HG03108 (cell line): Measurements from ENCODE around the gene TELO2.

Source experiments
- ATAC-seq: cut with Tn5 transposase; IDR thresholded peaks from one replicate; pipeline ENCODE4 v1.9.1; 2021; ENCODE audit warnings: moderate library complexity; ENCODE audit not compliant: unreplicated experiment

Gene TELO2

DNA sequence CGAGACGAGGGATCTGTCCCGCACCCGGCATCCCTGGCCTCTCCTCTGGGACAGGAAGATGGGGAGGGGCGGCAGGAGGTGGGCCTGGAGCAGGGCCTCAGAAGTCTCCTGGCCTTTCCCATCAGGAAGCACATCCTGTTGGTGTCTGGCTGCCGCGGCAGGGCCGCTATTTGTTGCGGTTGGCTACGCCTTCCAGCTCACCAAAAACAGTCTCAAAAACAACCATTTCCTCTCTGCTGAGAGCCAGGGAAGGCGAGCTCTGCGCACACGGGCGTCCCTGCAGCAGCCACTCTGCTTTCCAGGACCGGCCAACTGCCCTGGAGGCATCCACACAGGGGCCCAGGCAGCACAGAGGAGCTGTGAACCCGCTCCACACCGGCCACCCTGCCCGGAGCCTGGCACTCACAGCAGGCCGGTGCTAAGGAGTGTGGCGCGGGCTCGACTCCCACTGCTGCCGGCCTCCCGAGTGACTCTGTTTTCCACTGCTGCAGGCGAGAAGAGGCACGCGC, 40.3 kb downstream of the TELO2 start, which contains the start of gene TMEM204:
TMEM204 (plus strand) TSS at position 224 of the 509 bp plus-strand sequence. CDS start 610 bp downstream, outside the sequence.
- no peak for ATAC-seq

DNA sequence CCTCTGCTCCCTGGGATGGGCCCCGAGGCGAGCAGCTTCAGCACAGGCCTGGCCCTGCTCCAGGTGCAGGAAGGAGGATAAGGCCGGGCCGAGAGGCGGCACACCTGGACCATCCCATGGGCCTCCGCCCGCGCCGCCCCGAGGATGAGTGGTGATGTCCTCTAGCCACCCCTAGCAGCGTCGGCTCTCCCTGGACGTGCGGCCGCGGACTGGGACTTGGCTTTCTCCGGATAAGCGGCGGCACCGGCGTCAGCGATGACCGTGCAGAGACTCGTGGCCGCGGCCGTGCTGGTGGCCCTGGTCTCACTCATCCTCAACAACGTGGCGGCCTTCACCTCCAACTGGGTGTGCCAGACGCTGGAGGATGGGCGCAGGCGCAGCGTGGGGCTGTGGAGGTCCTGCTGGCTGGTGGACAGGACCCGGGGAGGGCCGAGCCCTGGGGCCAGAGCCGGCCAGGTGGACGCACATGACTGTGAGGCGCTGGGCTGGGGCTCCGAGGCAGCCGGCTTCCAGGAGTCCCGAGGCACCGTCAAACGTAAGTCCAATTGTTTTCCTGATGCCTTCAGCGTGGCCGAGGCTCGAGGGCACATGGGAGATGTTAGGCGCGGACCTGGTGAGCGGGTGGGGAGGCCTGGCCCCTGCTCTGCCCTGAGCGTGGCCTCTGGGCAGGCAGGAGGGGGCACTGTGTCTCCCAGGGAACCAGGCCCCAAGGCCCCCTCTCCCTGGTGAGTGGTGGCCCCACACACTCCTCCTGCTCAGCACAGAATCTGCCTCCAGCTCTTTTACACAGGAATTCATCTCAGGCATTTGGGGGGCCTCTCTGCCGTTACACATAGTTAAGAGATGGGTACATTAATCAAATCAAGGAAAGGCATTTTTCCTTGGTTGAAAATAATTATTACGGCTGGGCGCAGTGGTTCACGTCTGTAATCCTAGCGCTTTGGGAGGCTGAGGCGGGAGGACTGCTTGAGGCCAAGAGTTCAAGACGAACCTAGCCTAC, 41.2 kb downstream of the TELO2 start:
- no peak for ATAC-seq

DNA sequence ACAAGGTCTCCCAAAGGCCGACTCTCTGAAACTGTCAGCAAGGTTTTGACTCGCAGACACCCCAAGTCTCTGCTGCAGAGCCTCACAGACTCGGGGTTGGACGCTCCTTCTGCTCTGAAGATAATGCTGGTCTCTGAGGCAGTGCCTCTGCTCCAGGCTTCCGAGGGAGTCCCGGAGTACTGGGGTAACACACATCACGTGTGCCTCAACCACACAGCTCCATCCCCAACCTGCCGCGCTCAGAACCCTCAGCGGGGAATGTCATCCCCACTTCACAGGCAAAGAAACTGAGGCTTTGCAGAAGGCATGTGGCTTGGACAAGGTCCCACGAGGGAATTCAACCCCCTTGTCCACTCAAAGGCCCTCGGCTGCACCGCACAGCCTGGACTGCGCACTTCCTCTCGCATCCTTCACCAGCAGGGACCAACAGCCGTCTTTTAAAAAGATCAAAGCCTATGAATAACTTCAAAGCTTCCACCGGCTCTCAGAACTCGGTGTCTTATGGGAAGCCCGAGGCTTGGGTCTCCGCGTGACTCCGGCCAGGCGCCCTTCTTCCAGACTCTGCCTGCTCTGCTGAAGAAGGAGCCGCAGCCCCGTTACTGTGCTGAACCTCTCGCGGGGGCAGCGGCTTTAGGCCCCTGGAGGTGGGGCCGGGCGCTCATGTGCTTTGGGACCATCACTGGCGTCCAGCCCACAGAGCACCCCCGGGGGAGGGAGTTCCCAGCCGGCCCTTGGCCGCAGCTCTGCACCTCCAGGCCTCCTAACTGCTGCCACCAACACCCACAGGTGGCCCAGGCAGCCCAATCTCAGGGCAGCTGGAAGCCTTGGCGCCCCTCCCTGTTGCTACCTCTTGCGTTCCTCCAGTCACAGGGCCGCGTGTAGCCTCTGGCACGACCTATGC, 42.5 kb downstream of the TELO2 start:
- no peak for ATAC-seq

DNA sequence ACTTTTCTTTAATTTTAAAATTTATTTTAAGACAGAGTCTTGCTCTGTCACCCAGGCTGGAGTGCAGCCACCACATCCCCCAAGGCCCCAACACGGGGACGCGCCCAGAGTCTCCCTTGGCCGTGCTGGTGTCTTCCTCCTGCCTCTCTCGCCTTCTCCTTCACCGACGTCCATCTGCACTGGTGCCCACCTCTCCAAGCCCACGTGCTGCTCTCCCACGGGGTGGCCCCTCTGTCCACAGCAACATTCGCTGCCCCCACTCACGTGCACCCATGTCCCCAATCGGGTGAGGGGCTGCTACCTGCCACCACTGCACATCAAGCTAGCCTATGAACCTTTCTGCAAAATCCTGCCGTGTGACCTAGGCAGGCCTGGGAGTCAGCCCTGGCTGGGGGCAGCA, 43.4 kb downstream of the TELO2 start:
- ATAC-seq: no peak

DNA sequence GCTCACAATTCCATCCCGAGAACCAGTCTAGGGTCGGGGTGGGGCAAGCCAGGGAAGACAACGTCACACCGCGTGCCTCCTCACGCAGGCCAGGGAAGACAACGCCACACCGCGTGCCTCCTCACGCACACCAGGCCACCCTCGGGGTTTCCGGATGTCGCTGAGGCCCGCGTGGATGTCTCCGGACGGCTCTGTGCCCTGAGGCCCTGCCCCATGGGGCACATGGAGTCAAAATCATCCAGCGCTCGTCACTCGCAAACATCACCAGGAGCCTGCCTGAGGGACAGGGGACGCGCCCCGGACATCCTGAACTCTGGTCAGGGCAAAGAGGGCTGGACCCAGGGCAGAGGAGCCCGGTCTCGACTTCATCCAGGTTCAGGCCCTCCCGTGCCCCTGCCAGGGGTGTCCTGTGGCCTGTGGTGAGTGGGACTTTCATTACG, 44.0 kb downstream of the TELO2 start:
- ATAC-seq: no peak

DNA sequence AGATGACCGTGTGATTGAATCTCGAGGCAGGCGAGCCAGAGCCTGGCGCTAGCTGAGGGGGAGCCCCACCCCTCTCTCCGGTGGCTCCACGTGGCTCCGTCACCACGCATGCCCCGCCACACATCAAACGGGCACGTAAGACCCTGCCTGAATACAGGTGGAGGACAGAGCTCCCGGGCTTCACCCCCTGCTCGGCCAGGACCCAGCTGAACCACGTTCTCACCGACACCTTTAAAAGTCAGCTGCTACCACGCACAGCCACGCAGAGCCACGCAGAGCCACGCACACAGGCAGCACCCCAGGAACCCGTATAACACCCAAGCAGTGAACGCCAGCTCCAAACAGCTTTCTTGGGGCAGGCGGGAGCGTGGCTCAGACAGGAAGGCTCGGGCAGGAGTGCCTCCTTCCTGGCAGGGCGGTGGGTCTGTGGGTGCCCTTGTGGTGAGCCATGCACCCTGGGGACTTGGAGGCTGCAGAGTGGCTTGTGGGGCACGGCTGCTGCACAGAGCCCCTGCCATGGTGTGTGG, 44.7 kb downstream of the TELO2 start:
- ATAC-seq: no peak

DNA sequence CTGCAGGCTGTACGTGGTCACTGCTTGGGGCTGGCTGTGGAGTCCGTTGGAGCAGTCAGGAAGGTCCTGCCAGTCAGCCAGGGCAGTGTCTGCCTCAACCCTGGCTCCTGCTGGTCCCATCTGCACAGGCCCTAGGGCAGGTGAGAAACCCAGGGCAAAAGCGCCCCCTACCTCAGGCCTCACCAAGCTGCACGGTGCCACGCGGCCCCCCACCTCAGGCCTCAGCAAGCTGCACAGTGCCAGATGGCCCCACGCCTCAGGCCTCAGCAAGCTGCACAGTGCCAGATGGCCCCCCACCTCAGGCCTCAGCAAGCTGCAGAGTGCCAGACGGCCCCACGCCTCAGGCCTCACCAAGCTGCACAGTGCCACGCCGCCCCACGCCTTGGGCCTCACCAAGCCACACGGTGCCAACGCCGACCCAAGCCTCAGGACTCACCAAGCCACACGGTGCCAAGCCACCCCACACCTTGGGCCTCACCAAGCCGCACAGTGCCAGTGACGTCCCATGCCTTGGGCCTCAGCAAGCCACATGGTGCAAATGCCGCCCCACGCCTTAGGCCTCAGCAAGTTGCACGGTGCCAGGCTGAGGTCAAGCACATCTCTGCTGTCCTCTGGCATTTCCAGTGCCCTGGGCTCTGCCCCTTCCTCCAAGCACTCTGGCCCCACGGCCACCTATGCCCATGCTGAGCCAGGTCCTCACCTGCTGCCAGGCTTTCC, 45.8 kb downstream of the TELO2 start:
- ATAC-seq: no peak

DNA sequence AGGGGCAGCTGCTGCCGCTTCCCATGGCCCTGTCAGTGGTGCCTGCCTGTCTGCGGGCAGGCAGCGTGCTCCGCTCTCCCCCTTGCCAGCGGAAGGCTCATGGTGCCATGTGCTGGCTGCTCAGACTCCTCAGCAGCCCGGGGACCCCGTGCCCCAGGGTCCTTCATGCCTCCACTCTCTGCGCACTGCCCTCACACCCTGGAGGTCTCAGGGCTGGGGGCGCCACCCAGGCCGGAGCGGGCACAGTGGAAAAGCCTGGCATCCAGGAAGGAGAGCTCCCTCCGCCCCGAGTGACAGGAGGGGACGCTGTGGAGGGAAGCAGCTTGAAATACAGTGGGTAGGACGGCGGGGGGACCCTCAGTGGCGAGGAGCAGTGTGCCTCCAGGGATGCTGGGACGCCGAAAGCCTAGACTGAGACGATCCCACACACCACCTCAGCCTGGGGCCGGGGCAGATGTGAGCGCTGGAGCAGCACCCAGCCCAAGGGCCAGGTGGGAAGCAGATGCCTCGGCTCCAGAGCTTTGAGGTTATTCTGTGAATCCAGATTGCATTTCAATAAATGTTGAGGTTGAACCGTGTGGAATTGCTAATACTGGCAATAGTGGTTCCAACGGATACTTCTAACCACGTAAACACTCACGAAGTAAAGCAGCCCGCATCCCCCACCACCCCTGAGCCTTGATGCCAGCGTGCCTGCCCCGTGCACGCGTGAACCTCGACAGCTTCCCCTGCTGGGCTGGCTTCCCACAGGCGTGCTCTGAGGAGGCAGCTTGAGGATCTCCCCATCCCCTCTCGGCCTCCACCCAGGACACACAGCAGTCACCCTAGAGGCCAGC, 46.8 kb downstream of the TELO2 start:
- ATAC-seq: no peak

DNA sequence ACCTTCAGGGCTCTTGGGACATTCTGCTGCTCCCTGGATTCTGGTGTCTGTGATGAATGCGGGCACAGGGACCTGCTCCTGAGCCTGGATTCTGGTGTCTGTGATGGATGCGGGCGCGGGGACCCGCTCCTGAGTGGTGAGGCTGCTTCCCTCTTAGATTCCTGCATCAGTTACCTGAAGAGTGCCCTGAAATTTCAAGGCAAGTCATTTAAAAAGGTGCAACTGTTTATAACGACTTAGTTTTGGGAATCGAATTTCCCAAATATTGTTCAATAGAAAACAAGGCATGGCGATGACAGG, 47.3 kb downstream of the TELO2 start:
- ATAC-seq: no peak

DNA sequence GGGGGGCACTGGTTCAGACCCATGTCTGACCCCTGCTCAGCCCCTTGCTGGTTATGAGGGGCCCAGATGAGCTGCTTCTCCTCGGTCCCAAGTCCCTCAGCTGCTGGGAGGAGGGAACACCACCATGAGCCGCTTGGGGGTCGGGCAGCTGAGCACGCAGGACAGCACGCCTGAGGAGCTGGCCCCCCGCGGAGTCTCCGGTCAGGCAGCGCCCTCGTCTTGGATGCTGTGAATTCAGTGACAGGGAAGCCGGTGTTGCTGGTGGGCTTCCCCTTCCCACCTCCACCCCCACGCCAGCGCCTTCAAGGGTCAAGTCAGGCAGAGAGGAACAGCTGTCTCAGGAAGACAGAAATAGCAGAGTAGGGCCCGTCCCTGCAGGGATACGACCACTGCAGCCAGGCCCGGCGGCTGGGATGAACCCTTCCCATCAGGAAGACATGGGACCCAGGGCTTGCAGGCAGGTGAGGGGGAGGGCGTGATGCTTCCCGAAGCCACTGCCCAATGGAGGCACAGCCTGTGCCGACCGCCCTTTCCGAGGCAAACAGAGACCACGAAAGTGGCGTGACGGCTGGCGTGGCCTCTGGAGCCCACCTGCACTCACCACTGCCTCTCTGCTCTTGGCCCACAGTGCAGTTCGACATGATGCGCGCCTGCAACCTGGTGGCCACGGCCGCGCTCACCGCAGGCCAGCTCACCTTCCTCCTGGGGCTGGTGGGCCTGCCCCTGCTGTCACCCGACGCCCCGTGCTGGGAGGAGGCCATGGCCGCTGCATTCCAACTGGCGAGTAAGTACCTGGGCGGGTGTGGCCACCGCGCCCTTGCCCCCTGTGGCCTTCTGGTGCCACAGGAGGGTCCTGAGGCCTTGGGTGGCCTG, 48.4 kb downstream of the TELO2 start:
- ATAC-seq: no peak

DNA sequence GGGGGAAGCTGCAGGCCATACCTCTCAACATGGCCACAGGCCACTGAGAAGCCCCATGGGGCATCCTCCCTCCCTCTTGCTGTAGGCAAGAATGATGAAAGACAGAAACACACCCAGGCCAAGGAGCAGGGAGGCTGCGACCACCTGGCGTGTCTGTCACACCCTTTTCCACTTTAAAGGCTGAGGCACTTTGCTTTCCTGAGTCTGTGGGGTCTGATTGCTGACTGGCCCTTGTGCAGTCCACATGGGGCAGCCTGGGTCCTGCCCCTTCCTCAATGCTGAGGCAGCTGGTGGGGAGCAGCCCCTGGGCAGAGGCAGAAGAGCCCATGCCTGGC, 49.0 kb downstream of the TELO2 start:
- no peak for ATAC-seq

DNA sequence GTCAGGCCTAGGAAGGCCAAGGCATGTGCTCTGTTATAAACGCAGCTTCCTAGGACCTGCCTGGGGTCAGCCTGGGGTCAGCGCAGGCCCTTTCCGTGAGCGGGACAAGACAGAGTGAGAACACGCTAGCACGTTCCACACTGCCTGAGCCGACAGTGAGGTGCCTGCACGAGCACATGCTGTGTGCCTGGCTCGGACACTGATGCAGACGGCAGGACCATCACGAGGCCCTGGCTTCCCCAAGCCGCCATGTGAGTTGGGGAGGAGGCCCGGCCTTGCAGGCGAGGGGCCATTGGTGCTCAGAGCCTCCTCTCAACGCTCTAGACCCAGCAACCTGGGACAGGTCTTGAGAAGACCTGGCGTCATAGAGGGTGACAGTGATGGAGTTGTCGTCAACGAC, 49.4 kb downstream of the TELO2 start:
- ATAC-seq: no peak

DNA sequence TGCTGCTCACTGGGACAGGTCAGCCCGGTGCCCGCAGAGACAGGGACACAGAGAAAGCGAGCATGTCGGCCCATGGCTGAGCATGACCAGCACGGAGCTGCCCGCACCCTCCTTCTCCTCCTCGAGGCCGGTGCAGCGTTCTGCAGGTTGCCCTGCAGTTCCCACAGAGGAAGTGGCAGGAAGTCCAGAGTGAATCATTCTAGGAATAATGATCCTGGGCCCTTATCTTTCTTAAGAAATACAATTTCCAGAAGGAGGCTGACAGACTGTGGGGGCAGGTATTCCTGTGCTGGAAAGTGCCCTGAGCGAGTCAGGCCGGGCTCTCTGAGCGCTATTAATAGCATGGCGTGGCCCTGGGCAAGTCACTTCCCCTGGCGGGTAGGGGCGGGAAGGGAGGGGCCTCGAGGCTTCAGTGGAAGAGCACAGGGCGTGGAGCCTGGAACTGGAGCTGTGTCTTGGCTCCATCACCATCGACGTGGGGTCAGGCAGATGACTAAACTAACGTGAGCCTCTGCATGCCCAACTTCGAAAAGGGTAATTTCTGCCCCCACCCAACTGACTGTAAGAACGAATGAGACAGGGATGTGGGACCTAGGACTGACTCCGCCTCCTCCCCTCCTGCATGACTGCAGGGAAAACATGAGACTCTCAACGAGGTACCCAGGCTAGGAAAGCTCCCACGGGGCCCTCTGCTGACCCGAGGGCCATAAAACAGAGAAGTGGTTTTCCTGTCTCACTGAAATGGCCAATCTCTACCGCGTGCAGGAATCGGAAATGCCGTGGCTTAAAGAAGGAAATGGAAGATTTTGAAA, 50.1 kb downstream of the TELO2 start:
- no peak for ATAC-seq

DNA sequence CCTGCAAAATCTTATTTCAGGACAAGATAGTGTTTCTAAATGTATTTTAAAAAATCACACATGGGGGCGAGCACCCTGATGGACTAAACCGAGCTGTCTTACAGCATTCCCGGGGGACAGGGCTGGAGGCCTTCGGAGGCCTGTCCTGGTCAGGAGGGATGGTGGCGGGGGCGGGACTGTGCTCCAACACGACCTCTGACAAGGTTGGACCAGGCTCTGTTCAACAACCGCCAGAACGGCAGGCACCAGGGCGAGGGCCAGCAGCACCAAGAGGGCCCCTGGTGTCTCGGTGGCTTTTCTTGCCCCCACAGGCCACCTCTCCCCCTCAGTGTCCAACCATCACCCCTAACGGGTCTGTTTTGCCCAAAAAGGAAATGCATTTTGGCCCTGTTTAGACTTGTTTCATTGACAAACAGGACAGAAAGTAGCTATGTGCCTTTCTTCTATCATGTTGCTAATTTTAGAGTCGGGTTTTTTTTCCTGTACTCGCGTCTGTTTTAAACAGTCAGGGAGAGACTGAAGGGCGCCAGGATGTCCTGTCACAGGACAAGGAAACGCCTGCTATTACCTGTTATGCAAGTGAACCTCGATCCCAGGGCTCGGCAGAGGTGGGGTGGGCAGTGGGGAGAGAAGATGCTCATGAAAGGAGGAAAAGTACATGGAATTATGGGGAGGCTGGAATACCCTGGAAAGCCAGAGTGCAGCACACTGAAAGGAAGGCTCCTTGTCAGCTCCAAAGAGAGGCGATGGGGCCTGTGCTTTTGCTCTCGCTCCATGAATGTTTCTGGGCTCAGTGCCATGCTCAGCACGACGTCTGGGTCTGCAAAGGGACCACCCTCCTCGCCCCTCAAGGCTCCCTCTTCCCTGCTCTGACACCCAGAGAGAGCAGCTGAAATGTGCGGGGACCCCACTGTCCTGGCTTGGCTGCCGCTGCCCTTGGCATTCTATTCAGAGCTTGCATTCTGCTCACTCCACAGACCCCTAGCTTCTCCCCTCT, 52.2 kb downstream of the TELO2 start:
- no peak for ATAC-seq

DNA sequence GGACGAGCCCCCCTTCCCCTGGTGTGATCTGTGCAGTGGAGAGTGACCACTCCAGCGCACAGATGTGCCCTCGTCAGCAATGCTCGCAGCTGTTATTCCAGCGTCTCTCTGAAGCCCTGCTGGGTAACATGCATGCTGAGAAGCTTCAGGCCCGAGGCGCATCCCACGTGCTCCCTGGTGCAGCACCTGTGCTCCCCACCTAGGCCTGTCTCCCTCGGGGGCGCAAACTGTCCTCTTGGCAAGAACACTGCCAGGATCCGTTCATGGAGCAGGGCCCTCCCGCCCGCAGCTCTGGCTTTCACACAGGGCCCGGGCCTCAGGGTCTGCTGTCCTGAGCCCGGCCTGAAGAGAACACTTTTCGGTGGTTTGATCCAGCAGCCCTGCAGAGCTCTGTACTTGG, 53.3 kb downstream of the TELO2 start:
- no peak for ATAC-seq

DNA sequence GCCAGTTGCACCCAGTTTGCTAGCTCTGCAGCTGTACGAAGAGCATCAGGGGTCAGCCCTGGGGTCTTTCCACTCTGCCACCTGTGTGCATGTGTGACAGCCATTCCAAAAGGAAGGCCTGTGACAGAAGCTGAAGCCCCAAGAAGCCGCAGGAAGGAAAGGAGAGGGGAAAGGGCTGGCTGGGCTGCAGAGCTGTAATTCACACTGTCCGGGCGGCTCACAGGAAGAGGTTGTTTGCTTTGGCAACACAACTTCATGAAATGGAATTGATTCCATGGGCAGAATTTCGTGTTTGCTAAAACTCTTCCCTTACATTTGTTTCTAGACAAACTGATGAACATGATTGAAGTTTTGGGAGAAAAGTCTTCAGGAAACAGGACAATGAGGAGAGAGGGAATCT, 55.1 kb downstream of the TELO2 start:
- ATAC-seq: no peak

DNA sequence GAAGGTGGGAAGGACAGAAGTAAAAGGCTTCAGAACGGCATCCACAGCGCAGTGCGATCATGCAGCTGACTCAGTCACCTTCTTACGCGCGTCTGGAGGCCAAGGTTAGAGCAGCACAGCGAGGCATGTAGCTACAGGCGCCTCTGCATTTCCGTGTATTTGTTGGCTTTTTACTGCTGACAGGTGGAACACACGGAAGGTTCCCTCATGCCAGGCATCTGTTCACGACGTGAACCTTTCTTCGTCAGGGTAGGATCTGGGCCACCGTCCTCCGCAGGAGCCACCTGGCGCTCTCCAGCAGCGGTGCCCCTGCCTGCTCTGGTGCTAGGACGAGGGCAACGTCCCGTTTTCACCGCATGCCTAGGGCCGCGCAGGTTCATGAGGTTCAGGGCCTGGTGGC, 55.6 kb downstream of the TELO2 start:
- no peak for ATAC-seq
